Measurements from ENCODE around the gene GPC6. TPM values are rescaled to one million over a fixed set of nuclear protein-coding genes. Genes with fewer than 3 reads are reported as not detected.

Gene GPC6
- total and polyA plus RNA-seq, 4 donors = 5.9 to 29.1 (median 18.2) TPM

DNA sequence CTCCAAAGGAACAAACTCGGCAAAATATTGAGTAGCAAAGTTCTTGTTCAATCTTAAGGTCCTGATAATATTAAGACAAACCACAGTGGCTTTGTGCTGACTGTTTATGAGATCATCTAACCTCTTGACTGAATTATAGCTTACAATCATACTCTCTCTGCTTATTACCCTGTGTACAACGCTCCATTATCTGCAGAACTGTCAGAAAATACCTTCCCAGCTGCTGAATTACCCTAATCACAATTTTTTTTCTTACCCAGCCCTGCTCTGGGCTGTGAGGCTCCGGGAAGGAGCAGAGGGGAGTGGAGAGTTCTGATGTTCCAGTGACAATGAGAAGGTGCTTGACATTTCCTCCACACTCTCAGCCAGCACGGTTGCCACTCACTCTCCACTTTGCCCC is 1188.1 kb downstream of the GPC6 start:
- Histone ChIP-seq H3K4me3 (ENCODE audit: low read depth in 1 of 3, low read length in 3 of 3) (no peak overlapping the region), H3K9ac (ENCODE audit: low read depth in 1 of 2, low read length in 2 of 2) (no peak overlapping the region), H3K27ac (ENCODE audit: low read depth in 1 of 2, low read length in 2 of 2) (no peak overlapping the region), H3K36me3 (ENCODE audit: control insufficient read depth in 4 of 4, insufficient read depth in 3 of 4, low read depth in 1 of 4, low read length in 3 of 4) (no peaks in the 10 kb centered on the region), H3K27me3 (ENCODE audit: control insufficient read depth in 4 of 4, insufficient read depth in 4 of 4, low read length in 3 of 4) (no peaks in the 10 kb centered on the region), H3K4me1 (ENCODE audit: control insufficient read depth in 4 of 4, insufficient read depth in 4 of 4, low read length in 3 of 4) (no peaks in the 10 kb centered on the region), H3K9me3 (ENCODE audit: control insufficient read depth in 4 of 4, low read length in 3 of 4) (no peaks in the 10 kb centered on the region)
- DNase-seq (ENCODE audit: low spot score) = no peak
- WGBS = 61% methylated on average over 4 of the region's 4 CpGs
- TF ChIP-seq TAF1 (conservative IDR thresholded peaks at IDR 0.05) = no peak
- TF ChIP-seq ATF3 (IDR thresholded peaks at IDR 0.05) = no peak
- TF ChIP-seq HNF4A (conservative IDR thresholded peaks at IDR 0.05) = no peak
- TF ChIP-seq YY1 (IDR thresholded peaks at IDR 0.05) = no peak
- no peak for TF ChIP-seq SP1 (IDR thresholded peaks at IDR 0.05)
- TF ChIP-seq, protein P1, sequence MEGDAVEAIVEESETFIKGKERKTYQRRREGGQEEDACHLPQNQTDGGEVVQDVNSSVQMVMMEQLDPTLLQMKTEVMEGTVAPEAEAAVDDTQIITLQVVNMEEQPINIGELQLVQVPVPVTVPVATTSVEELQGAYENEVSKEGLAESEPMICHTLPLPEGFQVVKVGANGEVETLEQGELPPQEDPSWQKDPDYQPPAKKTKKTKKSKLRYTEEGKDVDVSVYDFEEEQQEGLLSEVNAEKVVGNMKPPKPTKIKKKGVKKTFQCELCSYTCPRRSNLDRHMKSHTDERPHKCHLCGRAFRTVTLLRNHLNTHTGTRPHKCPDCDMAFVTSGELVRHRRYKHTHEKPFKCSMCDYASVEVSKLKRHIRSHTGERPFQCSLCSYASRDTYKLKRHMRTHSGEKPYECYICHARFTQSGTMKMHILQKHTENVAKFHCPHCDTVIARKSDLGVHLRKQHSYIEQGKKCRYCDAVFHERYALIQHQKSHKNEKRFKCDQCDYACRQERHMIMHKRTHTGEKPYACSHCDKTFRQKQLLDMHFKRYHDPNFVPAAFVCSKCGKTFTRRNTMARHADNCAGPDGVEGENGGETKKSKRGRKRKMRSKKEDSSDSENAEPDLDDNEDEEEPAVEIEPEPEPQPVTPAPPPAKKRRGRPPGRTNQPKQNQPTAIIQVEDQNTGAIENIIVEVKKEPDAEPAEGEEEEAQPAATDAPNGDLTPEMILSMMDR (IDR thresholded peaks at IDR 0.05; ENCODE audit: low read depth, low read length, missing input control) = no peak
- TF ChIP-seq FOXA1 (IDR thresholded peaks at IDR 0.05) = no peak
- TF ChIP-seq ZBTB33 (IDR thresholded peaks at IDR 0.05) = no peak
- TF ChIP-seq REST (IDR thresholded peaks at IDR 0.05) = no peak
- no peak for TF ChIP-seq RAD21 (IDR thresholded peaks at IDR 0.05)

GRCh38 chr13:94415500-94416237 is 1189.1 kb downstream of the GPC6 start:
- H3K4me1 ChIP-seq (ENCODE audit: control insufficient read depth in 4 of 4, insufficient read depth in 4 of 4, low read length in 3 of 4) = no peaks in the 10 kb centered on the region
- no peaks in the 10 kb centered on the region for H3K9me3 ChIP-seq (ENCODE audit: control insufficient read depth in 4 of 4, low read length in 3 of 4)
- WGBS = 85% methylated on average over 7 of the region's 7 CpGs
- no peak overlapping the region for H3K9ac ChIP-seq (ENCODE audit: low read depth in 1 of 2, low read length in 2 of 2)
- no peaks in the 10 kb centered on the region for H3K36me3 ChIP-seq (ENCODE audit: control insufficient read depth in 4 of 4, insufficient read depth in 3 of 4, low read depth in 1 of 4, low read length in 3 of 4)
- DNase-seq (ENCODE audit: low spot score) = no peak
- H3K4me3 ChIP-seq (ENCODE audit: low read depth in 1 of 3, low read length in 3 of 3) = no peak overlapping the region
- no peaks in the 10 kb centered on the region for H3K27me3 ChIP-seq (ENCODE audit: control insufficient read depth in 4 of 4, insufficient read depth in 4 of 4, low read length in 3 of 4)
- H3K27ac ChIP-seq (ENCODE audit: low read depth in 1 of 2, low read length in 2 of 2) = no peak overlapping the region
- TF ChIP-seq MAX (IDR thresholded peaks at IDR 0.05) (no peak), RAD21 (IDR thresholded peaks at IDR 0.05) (no peak), HNF4A (conservative IDR thresholded peaks at IDR 0.05) (no peak), NR2F2 (IDR thresholded peaks at IDR 0.05) (no peak), RXRA (IDR thresholded peaks at IDR 0.05) (no peak), FOXA2 (IDR thresholded peaks at IDR 0.05) (no peak), YY1 (IDR thresholded peaks at IDR 0.05) (no peak), REST (IDR thresholded peaks at IDR 0.05) (no peak), ZBTB33 (IDR thresholded peaks at IDR 0.05) (no peak)
- TF ChIP-seq, protein P1 (IDR thresholded peaks at IDR 0.05; ENCODE audit: low read depth, low read length, missing input control) = no peak

All from liver (tissue), 9 donors.